ENCODE results near the gene SPINK14. TPM values are rescaled to one million over a fixed set of nuclear protein-coding genes. Genes with fewer than 3 reads are reported as not detected.
A peak's percentile ranks its signal among the peaks of the same experiment; 100 is the strongest.

SPINK14 gene, protein sequence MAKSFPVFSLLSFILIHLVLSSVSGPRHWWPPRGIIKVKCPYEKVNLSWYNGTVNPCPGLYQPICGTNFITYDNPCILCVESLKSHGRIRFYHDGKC
- not detected in 2 replicates for total RNA-seq (2014; rRNA removed; shearing (Covaris generic))

DNA sequence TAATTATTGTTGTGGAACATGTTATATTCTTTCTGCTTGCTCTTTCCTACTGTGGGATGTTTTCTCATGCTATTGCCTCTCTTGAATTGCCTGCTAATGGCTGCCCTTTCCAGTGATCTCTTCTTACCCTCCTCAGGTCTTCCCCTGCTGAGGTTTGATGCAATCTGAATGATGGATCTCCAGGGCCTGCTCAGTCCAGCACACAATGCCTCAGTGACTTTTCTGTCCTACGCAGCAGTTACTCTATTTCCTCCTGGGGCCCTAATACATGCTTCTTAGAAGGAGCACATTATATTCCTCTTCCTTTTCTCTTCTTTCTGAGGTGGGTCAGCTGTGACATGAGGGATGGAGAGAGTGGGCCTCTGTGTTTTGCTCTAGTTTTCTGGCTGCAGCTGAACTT lies at the start of gene SPINK14:
SPINK14 (plus strand) TSS at position 301 of the 400 bp plus-strand sequence. CDS start 1,187 bp downstream, outside the sequence.
- Histone ChIP-seq H3K4me3 (no peak within 1 kb of the TSS), H3K27me3 (0 out of 2 replicates have a peak, but pooled peaks cover 3% of the 10 kb centered on the region), H3K27ac (no peak within 1 kb of the TSS), H3K4me1 (no peaks in the 10 kb centered on the region), H3K36me3 (no peaks in the 10 kb centered on the region), H3K9me3 (replicated peaks) (no peaks in the 10 kb centered on the region)
- no peak for DNase-seq

GRCh38 chr5:148120317-148120716 lies 48.0 kb upstream of the SPINK14 start:
- H3K4me1 ChIP-seq: no peaks in the 10 kb centered on the region
- H3K9me3 ChIP-seq (replicated peaks): no peaks in the 10 kb centered on the region
- no peak for DNase-seq
- no peak overlapping the region for H3K4me3 ChIP-seq
- no peaks in the 10 kb centered on the region for H3K27me3 ChIP-seq
- H3K27ac ChIP-seq: no peak overlapping the region
- peaks cover 2% of the 10 kb centered on the region; the same call in 1 of the 2 replicates for H3K36me3 ChIP-seq

GRCh38 chr5:148125641-148126040 lies 42.7 kb upstream of the SPINK14 start:
- no peaks in the 10 kb centered on the region for H3K4me1 ChIP-seq
- no peak for DNase-seq

GRCh38 chr5:148135091-148136048 lies 33.0 kb upstream of the SPINK14 start:
- H3K4me3 ChIP-seq: no peak overlapping the region
- H3K9me3 ChIP-seq (replicated peaks): no peaks in the 10 kb centered on the region
- no peak overlapping the region for H3K27ac ChIP-seq
- DNase-seq: no peak
- H3K36me3 ChIP-seq: no peaks in the 10 kb centered on the region
- H3K4me1 ChIP-seq: no peaks in the 10 kb centered on the region
- no peaks in the 10 kb centered on the region for H3K27me3 ChIP-seq

More at GRCh38 chr5:148125641-148126040, 42.7 kb upstream of the SPINK14 start:
- no peak overlapping the region for H3K27ac ChIP-seq
- peaks cover 2% of the 10 kb centered on the region; the same call in 1 of the 2 replicates for H3K36me3 ChIP-seq
- H3K4me3 ChIP-seq: no peak overlapping the region
- H3K27me3 ChIP-seq: no peaks in the 10 kb centered on the region
- no peaks in the 10 kb centered on the region for H3K9me3 ChIP-seq (replicated peaks)

GRCh38 chr5:148140846-148141245 lies 27.5 kb upstream of the SPINK14 start:
- Histone ChIP-seq H3K27ac (no peak overlapping the region), H3K36me3 (no peaks in the 10 kb centered on the region), H3K4me3 (no peak overlapping the region), H3K27me3 (no peaks in the 10 kb centered on the region), H3K4me1 (no peaks in the 10 kb centered on the region), H3K9me3 (replicated peaks) (no peaks in the 10 kb centered on the region)
- no peak for DNase-seq

- no peaks in the 10 kb centered on the region for H3K4me1 ChIP-seq
- H3K36me3 ChIP-seq: no peaks in the 10 kb centered on the region
Observed at GRCh38 chr5:148141645-148142044, 26.7 kb upstream of the SPINK14 start.

DNA sequence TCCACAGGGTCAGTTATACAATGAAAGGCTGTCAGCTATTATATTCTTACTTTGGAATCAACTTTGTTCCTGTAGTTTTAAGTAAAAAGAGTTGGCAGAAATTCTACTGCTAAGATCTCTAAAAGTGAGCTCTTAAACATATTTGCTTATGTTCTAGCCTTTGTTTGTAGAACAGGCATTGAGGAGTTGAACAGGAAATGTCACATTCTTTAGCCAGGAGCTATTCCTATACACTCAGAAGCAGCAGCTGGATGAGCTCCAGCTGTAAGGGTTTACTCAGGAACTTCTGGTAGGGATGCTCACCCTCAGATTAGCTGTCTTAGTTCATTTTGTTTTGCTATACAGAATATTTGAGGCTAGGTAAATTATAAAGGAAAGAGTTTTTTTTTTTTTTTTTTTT lies 22.4 kb upstream of the SPINK14 start:
- no peak overlapping the region for H3K4me3 ChIP-seq
- no peaks in the 10 kb centered on the region for H3K9me3 ChIP-seq (replicated peaks)

More at GRCh38 chr5:148141645-148142044, 26.7 kb upstream of the SPINK14 start:
- no peak overlapping the region for H3K27ac ChIP-seq
- no peak for DNase-seq
- H3K27me3 ChIP-seq: no peaks in the 10 kb centered on the region
- H3K9me3 ChIP-seq (replicated peaks): no peaks in the 10 kb centered on the region
- H3K4me3 ChIP-seq: no peak overlapping the region

GRCh38 chr5:148146487-148146886 lies 21.9 kb upstream of the SPINK14 start:
- no peaks in the 10 kb centered on the region for H3K4me1 ChIP-seq
- H3K4me3 ChIP-seq: no peak overlapping the region
- no peak overlapping the region for H3K27ac ChIP-seq
- no peaks in the 10 kb centered on the region for H3K36me3 ChIP-seq
- no peak for DNase-seq
- no peaks in the 10 kb centered on the region for H3K27me3 ChIP-seq
- H3K9me3 ChIP-seq (replicated peaks): no peaks in the 10 kb centered on the region

More for the DNA sequence above, 22.4 kb upstream of the SPINK14 start:
- H3K36me3 ChIP-seq: no peaks in the 10 kb centered on the region
- no peaks in the 10 kb centered on the region for H3K27me3 ChIP-seq
- no peaks in the 10 kb centered on the region for H3K4me1 ChIP-seq
- peak; percentile 11 to 27 for DNase-seq
- no peak overlapping the region for H3K27ac ChIP-seq

DNA sequence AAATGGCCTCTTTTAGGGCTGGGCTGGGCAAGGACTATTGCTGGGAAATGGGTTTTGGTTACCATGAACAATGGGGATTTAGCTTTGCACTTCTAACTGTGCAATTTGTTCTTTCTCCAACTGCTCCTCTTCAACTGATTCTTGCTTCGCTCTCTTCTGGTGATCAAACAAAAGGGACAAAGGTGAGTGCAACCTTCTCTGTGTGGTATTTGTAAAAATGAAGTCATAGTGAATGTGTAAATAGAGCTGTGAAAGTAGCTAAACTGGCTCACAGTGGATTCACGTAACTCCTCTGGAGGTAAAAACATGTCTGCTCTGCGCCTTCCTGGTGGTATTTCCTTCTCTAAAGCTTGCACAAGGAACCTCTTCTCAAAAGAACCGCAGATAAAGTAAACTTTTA lies 20.9 kb upstream of the SPINK14 start:
- Histone ChIP-seq H3K36me3 (no peaks in the 10 kb centered on the region), H3K9me3 (replicated peaks) (no peaks in the 10 kb centered on the region), H3K4me3 (no peak overlapping the region), H3K27ac (no peak overlapping the region), H3K27me3 (no peaks in the 10 kb centered on the region), H3K4me1 (no peaks in the 10 kb centered on the region)
- no peak for DNase-seq

DNA sequence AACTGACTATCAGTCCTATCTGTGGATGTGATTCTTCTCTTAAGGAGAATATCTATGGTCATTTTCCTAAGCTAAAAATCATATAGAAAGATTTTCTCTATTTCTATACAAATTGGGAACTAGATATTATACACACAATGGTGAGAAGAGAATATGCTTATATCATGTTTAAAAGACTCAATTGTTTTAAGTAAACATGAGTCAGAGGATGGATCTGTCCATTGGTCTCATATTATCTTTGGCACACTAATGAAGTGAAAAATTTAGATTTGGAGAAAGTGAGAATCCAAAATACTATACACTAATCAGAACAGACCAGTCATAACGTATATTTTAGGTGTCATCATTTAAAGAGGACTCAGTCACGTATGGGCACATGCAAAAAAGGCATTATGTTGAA lies 16.5 kb upstream of the SPINK14 start:
- no peaks in the 10 kb centered on the region for H3K36me3 ChIP-seq
- H3K4me1 ChIP-seq: no peaks in the 10 kb centered on the region
- H3K9me3 ChIP-seq (replicated peaks): no peaks in the 10 kb centered on the region
- H3K27ac ChIP-seq: no peak overlapping the region
- H3K27me3 ChIP-seq: no peaks in the 10 kb centered on the region
- DNase-seq: no peak
- H3K4me3 ChIP-seq: no peak overlapping the region

GRCh38 chr5:148152781-148153180 lies 15.6 kb upstream of the SPINK14 start:
- Histone ChIP-seq H3K4me1 (no peaks in the 10 kb centered on the region), H3K9me3 (replicated peaks) (no peaks in the 10 kb centered on the region), H3K27me3 (no peaks in the 10 kb centered on the region), H3K4me3 (no peak overlapping the region), H3K27ac (no peak overlapping the region), H3K36me3 (no peaks in the 10 kb centered on the region)
- DNase-seq: no peak

- DNase-seq: no peak
- Histone ChIP-seq H3K27ac (no peak overlapping the region), H3K27me3 (no peaks in the 10 kb centered on the region), H3K9me3 (replicated peaks) (no peaks in the 10 kb centered on the region; the same call in 1 of the 2 replicates), H3K36me3 (no peaks in the 10 kb centered on the region), H3K4me3 (no peak overlapping the region), H3K4me1 (no peaks in the 10 kb centered on the region)
Observed at GRCh38 chr5:148156609-148157008, 11.7 kb upstream of the SPINK14 start.

DNA sequence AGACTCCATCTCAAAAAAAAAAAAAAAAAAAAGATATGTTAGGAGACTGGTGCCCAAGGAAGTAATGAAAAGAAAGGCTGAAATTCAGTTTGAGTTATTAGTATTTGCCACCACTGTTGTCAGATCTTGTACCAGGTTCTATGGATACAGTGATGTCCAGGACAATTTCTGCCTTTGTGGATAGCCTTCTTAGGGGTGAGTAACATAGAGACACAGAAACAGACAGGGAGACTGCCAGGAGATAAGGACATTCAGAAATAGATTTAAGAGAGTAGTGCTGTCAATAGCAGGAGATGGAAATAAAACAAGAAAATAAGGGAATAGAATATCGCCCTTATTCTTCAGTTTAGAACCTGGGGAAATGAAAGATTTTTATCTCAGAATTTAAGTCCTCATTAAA lies 6.3 kb upstream of the SPINK14 start:
- Histone ChIP-seq H3K27ac (no peak overlapping the region), H3K4me1 (no peaks in the 10 kb centered on the region), H3K27me3 (0 out of 2 replicates have a peak, but pooled peaks cover 3% of the 10 kb centered on the region), H3K36me3 (no peaks in the 10 kb centered on the region), H3K4me3 (no peak overlapping the region), H3K9me3 (replicated peaks) (no peaks in the 10 kb centered on the region; the same call in 1 of the 2 replicates)
- no peak for DNase-seq

GRCh38 chr5:148163345-148163744 lies 5.0 kb upstream of the SPINK14 start:
- no peak overlapping the region for H3K27ac ChIP-seq
- no peak overlapping the region for H3K4me3 ChIP-seq
- H3K9me3 ChIP-seq (replicated peaks): no peaks in the 10 kb centered on the region; the same call in 1 of the 2 replicates
- 0 out of 2 replicates have a peak, but pooled peaks cover 3% of the 10 kb centered on the region for H3K27me3 ChIP-seq
- H3K36me3 ChIP-seq: no peaks in the 10 kb centered on the region
- DNase-seq: no peak
- H3K4me1 ChIP-seq: no peaks in the 10 kb centered on the region
